Measurements from ENCODE around the gene RASAL2. TPM values are rescaled to one million over a fixed set of nuclear protein-coding genes. Genes with fewer than 3 reads are reported as not detected.

The RASAL2 gene
- total RNA-seq, 4 donors from 2014 or later, result 17.9 to 27.3 (median 23.5) TPM

DNA sequence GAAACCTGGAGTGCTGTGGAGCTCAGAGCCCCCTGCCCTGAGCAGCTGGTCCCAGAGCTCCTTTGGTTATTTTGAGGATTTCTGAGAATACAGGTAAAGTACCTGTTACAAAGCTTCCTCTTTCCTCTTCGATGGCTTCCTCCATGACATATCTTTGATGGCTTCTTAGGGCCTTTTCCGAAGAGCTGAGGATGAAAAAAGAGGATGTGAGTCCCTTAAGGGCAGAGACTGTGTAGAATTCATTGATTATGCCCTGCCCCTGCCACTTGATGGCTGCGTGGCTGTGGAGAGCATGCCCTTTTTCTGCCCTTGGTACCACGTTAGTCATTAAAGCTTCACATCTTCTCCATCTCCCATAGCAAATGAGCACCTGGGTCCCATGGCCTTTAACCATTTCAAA, 433.2 kb downstream of the RASAL2 start:
- Histone ChIP-seq H3K4me1 (peaks cover 0 to 4% of the 10 kb centered on the region in 2 donors), H3K4me3 (replicated peaks in 1 of 3) (no peak overlapping the region), H3K9me3 (no peaks in the 10 kb centered on the region), H3K27me3 (no peaks in the 10 kb centered on the region), H3K36me3 (no peaks in the 10 kb centered on the region), H3K27ac (no peak overlapping the region)
- WGBS, 2 donors, result 88 to 95% methylated on average over 4 of the region's 4 CpGs
- intact Hi-C loops (cut with DNase I), result no loop called here
- TF ChIP-seq CTCF (IDR thresholded peaks at IDR 0.05), result no peak
- no peak for TF ChIP-seq POLR2A (IDR thresholded peaks at IDR 0.05)
- DNase-seq, result no peak

DNA sequence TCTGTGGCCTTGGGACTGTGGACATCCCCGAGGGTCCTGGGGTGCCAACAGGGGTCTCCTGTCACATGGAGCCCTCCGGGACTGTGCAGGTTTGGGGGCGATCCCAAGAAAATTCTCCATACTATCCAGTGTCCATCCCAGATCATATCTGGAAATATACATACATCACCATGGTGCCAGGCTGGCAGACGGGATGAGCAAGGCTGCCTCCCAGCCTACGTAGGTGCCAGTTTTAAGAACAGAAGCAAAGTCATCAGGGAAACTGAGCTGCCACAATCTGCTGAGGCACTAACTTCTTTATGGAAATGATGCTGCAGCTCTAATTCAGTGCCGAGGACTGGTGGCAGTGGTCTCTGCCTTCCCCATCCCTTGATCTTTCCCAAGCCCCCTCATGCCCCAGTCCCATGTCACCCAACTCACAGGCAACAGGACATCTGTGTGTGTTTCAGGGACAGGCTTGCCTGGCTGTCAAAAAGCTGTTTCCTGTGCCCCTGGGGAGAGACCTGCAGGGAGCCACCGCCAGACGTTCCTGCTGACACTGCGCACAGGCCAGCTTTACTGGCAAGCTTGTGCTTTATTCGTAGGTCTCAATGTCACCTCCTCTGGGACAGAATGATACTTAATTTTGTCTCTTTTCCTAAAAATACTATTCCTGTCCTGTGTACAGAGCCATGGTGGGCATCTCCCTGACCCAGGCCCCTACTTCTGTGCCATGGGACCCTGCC, 434.5 kb downstream of the RASAL2 start:
- TF ChIP-seq POLR2A (IDR thresholded peaks at IDR 0.05) (no peak), CTCF (IDR thresholded peaks at IDR 0.05) (no peak)
- intact Hi-C loops (cut with DNase I), result no loop called here
- Histone ChIP-seq H3K27ac (no peak overlapping the region), H3K9me3 (no peaks in the 10 kb centered on the region), H3K27me3 (no peaks in the 10 kb centered on the region), H3K4me1 (peaks cover 0 to 4% of the 10 kb centered on the region in 2 donors), H3K4me3 (replicated peaks in 1 of 3) (no peak overlapping the region), H3K36me3 (no peaks in the 10 kb centered on the region)
- no peak for DNase-seq
- 80 to 89% methylated on average over 7 to 8 of the region's 10 CpGs for WGBS, 2 donors

GRCh38 chr1:178528953-178529335, 435.0 kb downstream of the RASAL2 start:
- no peak overlapping the region for H3K4me3 ChIP-seq (replicated peaks in 1 of 3)
- no peak overlapping the region for H3K27ac ChIP-seq
- no peaks in the 10 kb centered on the region for H3K36me3 ChIP-seq
- intact Hi-C loops (cut with DNase I), result no loop called here
- 77 to 85% methylated on average over 4 of the region's 4 CpGs for WGBS, 2 donors
- DNase-seq, result no peak
- no peak for TF ChIP-seq CTCF (IDR thresholded peaks at IDR 0.05)
- TF ChIP-seq POLR2A (IDR thresholded peaks at IDR 0.05), result no peak
- H3K9me3 ChIP-seq, result no peaks in the 10 kb centered on the region
- H3K27me3 ChIP-seq, result no peaks in the 10 kb centered on the region
- H3K4me1 ChIP-seq, result peaks cover 0 to 4% of the 10 kb centered on the region in 2 donors

GRCh38 chr1:178529364-178530036, 435.6 kb downstream of the RASAL2 start:
- no peak overlapping the region for H3K27ac ChIP-seq
- 87 to 95% methylated on average over 8 of the region's 8 CpGs for WGBS, 2 donors
- no peak overlapping the region for H3K4me3 ChIP-seq (replicated peaks in 1 of 3)
- no peaks in the 10 kb centered on the region for H3K27me3 ChIP-seq
- TF ChIP-seq CTCF (IDR thresholded peaks at IDR 0.05), result no peak
- TF ChIP-seq POLR2A (IDR thresholded peaks at IDR 0.05), result no peak
- H3K36me3 ChIP-seq, result no peaks in the 10 kb centered on the region
- H3K9me3 ChIP-seq, result no peaks in the 10 kb centered on the region
- intact Hi-C loops (cut with DNase I), result no loop called here
- no peak for DNase-seq
- H3K4me1 ChIP-seq, result peaks cover 0 to 4% of the 10 kb centered on the region in 2 donors

GRCh38 chr1:178530037-178530402, 436.1 kb downstream of the RASAL2 start:
- DNase-seq, result no peak
- no peaks in the 10 kb centered on the region for H3K27me3 ChIP-seq
- no peak overlapping the region for H3K27ac ChIP-seq
- H3K9me3 ChIP-seq, result no peaks in the 10 kb centered on the region
- intact Hi-C loops (cut with DNase I), result no loop called here
- H3K4me3 ChIP-seq (replicated peaks in 1 of 3), result no peak overlapping the region
- TF ChIP-seq CTCF (IDR thresholded peaks at IDR 0.05) (no peak), POLR2A (IDR thresholded peaks at IDR 0.05) (no peak)
- H3K4me1 ChIP-seq, result peaks cover 0 to 4% of the 10 kb centered on the region in 2 donors
- WGBS, 2 donors, result 86 to 97% methylated on average over 2 of the region's 2 CpGs
- H3K36me3 ChIP-seq, result no peaks in the 10 kb centered on the region

Measured in thyroid gland (tissue), 4 donors.